RWPE1 (cell line): Measurements from ENCODE around the gene TWIST2.

Experiments used
- CTCF ChIA-PET: fragments of 350-600 bp; sonication (Branson Sonifier 250); formaldehyde crosslinking; extraction: SDS; loops from one replicate; lab custom pipeline; 2021; lab: Yijun Ruan, JAX
- POLR2A ChIA-PET: fragments of 400-600 bp; formaldehyde crosslinking; extraction: SDS; loops from one replicate; lab custom pipeline; 2020; ENCODE audit warnings: antibody characterized with exemption; ENCODE audit not compliant: low non-redundant PET; lab: Yijun Ruan, JAX
- DNase-seq: peaks from one replicate; pipeline ENCODE4 v3.0.0; 2012; ENCODE audit warnings: low spot score
- H3K27ac ChIP-seq: fragments of 450-650 bp; 2 replicates; pipeline ENCODE4 v1.5.1; 2017
- CTCF ChIP-seq: fragments of 450-650 bp; conservative IDR thresholded peaks from 2 replicates; pipeline ENCODE4 v1.5.1; 2017; ENCODE audit warnings: low read depth, mild to moderate bottlenecking

The TWIST2 gene

GRCh38 chr2:238868067-238868524 lies 20.2 kb downstream of the TWIST2 start:
- TF ChIP-seq CTCF, result no peak
- DNase-seq, result no peak
- H3K27ac ChIP-seq, result peak overlapping the region; percentile 94
- CTCF ChIA-PET, result no interaction called here
- POLR2A ChIA-PET, result no interaction called here

GRCh38 chr2:238868616-238869292 lies 20.9 kb downstream of the TWIST2 start:
- ChIA-PET CTCF (no interaction called here), POLR2A (no interaction called here)
- DNase-seq, result no peak
- peak overlapping the region; percentile 94 for H3K27ac ChIP-seq
- TF ChIP-seq CTCF, result no peak

- CTCF ChIA-PET, result no interaction called here
- peak overlapping the region; percentile 94 for H3K27ac ChIP-seq
- DNase-seq, result no peak
- no peak for TF ChIP-seq CTCF
- POLR2A ChIA-PET, result no interaction called here
Observed at GRCh38 chr2:238869293-238870124, 21.6 kb downstream of the TWIST2 start.

- POLR2A ChIA-PET, result no interaction called here
- DNase-seq, result no peak
- no peak overlapping the region for H3K27ac ChIP-seq
- CTCF ChIA-PET, result no interaction called here
- no peak for TF ChIP-seq CTCF
Observed at GRCh38 chr2:238870261-238870660, 22.4 kb downstream of the TWIST2 start.

GRCh38 chr2:238872026-238872425 lies 24.1 kb downstream of the TWIST2 start:
- ChIA-PET POLR2A (no interaction called here), CTCF (no interaction called here)
- no peak for TF ChIP-seq CTCF
- no peak overlapping the region for H3K27ac ChIP-seq
- DNase-seq, result no peak

- no peak for TF ChIP-seq CTCF
- no peak for DNase-seq
- H3K27ac ChIP-seq, result no peak overlapping the region
- ChIA-PET CTCF (no interaction called here), POLR2A (no interaction called here)
Observed at GRCh38 chr2:238872628-238873380, 24.9 kb downstream of the TWIST2 start.
